Upper lobe of left lung (tissue), 4 donors: Measurements from ENCODE around the gene FCHO1.

Experiments
- CTCF ChIP-seq, 6 experiments: fragments of 450-650 bp in 4 of 6; fragments of 200-600 bp in 2 of 6; sonication (generic) in 2 of 6; IDR thresholded peaks; one replicate each; pipeline ENCODE4 v1.5.1; 2016 to 2019; ENCODE audit warnings: antibody characterized with exemption in 6 of 6
- EP300 ChIP-seq, 4 donors: sonication (generic); formaldehyde crosslinking; IDR thresholded peaks; one replicate each; pipeline ENCODE4 v1.5.1; 2017; ENCODE audit warnings: antibody characterized with exemption in 4 of 4, control low read depth in 2 of 4
- POLR2A ChIP-seq, 4 donors: fragments of 450-650 bp; IDR thresholded peaks; one replicate each; pipeline ENCODE4 v1.5.1; 2016 to 2017; ENCODE audit warnings: antibody characterized with exemption in 4 of 4, mild to moderate bottlenecking in 2 of 4
- POLR2AphosphoS5 ChIP-seq, 2 donors: sonication (generic); formaldehyde crosslinking; IDR thresholded peaks; one replicate each; pipeline ENCODE4 v1.5.1; 2017; ENCODE audit warnings: antibody characterized with exemption in 2 of 2

GRCh38 chr19:17739121-17739875 is 12.0 kb upstream of the FCHO1 start:
- TF ChIP-seq CTCF (IDR thresholded peaks at IDR 0.05) (no peak), POLR2A (IDR thresholded peaks at IDR 0.05) (no peak), EP300 (IDR thresholded peaks at IDR 0.05) (no peak), POLR2AphosphoS5 (IDR thresholded peaks at IDR 0.05) (no peak)
